K562 (cell line): ENCODE data around the gene VMP1. TPM values are rescaled to one million over a fixed set of nuclear protein-coding genes. Genes with fewer than 3 reads are reported as not detected.

Source experiments
- ATAC-seq: fragments of 200-7000 bp; cut with Tn5 transposase; 3 replicates; pipeline ENCODE4 v1.9.1; 2020; ENCODE audit warnings: moderate library complexity
- BruUV-seq: library from RNA; stranded (reverse); fragments of 400-500 nt; replicated peaks from 2 replicates; lab custom pipeline; 2021; lab: Mats Ljungman, UMichigan
- CTCF ChIA-PET: fragments of 300-600 bp; formaldehyde crosslinking; extraction: SDS; loops from one replicate; lab custom pipeline; 2021; ENCODE audit warnings: low intra/inter-chr PET ratio; lab: Yijun Ruan, JAX
- POLR2A ChIA-PET: fragments of 300-600, 350-650 bp; sonication (Branson Sonifier 250); formaldehyde crosslinking; extraction: SDS; loops from one replicate; lab custom pipeline; 2021; ENCODE audit warnings: antibody characterized with exemption, inconsistent platforms; lab: Yijun Ruan, JAX
- DNase-seq, 4 experiments: peaks; one replicate each; pipeline versions ENCODE4 v3.0.0 to v3.0.0-alpha.2; 2011 to 2018; ENCODE audit warnings: low spot score in 3 of 4, mixed read lengths in 3 of 4; ENCODE audit errors: extremely low read depth in 1 of 4
- FAIRE-seq: peaks from 2 replicates; lab custom pipeline; 2011; peaks lifted over from hg19 to GRCh38; lab: Jason Lieb, UNC
- H2AFZ ChIP-seq: 2 replicates; pipeline ENCODE4 v1.6.0; 2011; ENCODE audit warnings: low read depth, low read length, control low read depth, inconsistent platforms
- H3K27ac ChIP-seq: fragments of 200-600 bp; 3 replicates; pipeline ENCODE4 v1.8.0; 2011; ENCODE audit warnings: low read depth, mild to moderate bottlenecking, control low read depth, inconsistent platforms, low read length, moderate library complexity, mixed read lengths; ENCODE audit errors: extremely low read depth
- H3K27me3 ChIP-seq, 2 experiments: fragments of 300-600 bp in 1 of 2; 2 replicates in 1 of 2; 3 replicates in 1 of 2; pipeline versions ENCODE4 v1.6.0 to v1.8.0; 2011; ENCODE audit warnings: inconsistent platforms in 2 of 2, low read length in 2 of 2, mild to moderate bottlenecking in 1 of 2, mixed read lengths in 1 of 2, moderate library complexity in 1 of 2; ENCODE audit not compliant: control insufficient read depth in 2 of 2, insufficient read depth in 2 of 2
- H3K36me3 ChIP-seq: fragments of 300-600 bp; 3 replicates; pipeline ENCODE4 v1.8.0; 2011; ENCODE audit warnings: mild to moderate bottlenecking, low read length, inconsistent platforms; ENCODE audit not compliant: control insufficient read depth, insufficient read depth
- H3K4me1 ChIP-seq, 2 experiments: fragments of 200-600 bp in 1 of 2; replicated peaks in 1 of 2; 2 replicates in 1 of 2; 3 replicates in 1 of 2; pipeline versions ENCODE4 v1.5.1 to v1.8.0; 2011; ENCODE audit warnings: inconsistent platforms in 2 of 2, low read length in 2 of 2, mild to moderate bottlenecking in 1 of 2, mixed read lengths in 1 of 2, moderate library complexity in 1 of 2; ENCODE audit not compliant: control insufficient read depth in 2 of 2, insufficient read depth in 2 of 2
- H3K4me2 ChIP-seq: 2 replicates; pipeline ENCODE4 v1.6.1; 2011; ENCODE audit warnings: low read length, control low read depth, inconsistent platforms, mixed read lengths; ENCODE audit not compliant: insufficient read depth
- H3K4me3 ChIP-seq: fragments of 200-600 bp; sonication (generic), shearing (Covaris generic); 2 replicates; pipeline ENCODE4 v1.5.1; 2016; ENCODE audit warnings: control low read depth, inconsistent platforms
- H3K79me2 ChIP-seq: fragments of 200-600 bp; 3 replicates; pipeline ENCODE4 v1.8.0; 2011; ENCODE audit warnings: low read length, inconsistent platforms; ENCODE audit not compliant: control insufficient read depth, insufficient read depth
- H3K9ac ChIP-seq, 2 experiments: 2 replicates each; pipeline versions ENCODE4 v1.6.0 to v1.6.1; 2011; ENCODE audit warnings: low read depth in 2 of 2, low read length in 2 of 2, control low read depth in 1 of 2, inconsistent platforms in 1 of 2, mild to moderate bottlenecking in 1 of 2, mixed read lengths in 1 of 2; ENCODE audit not compliant: insufficient read depth in 1 of 2
- H3K9me1 ChIP-seq: one replicate; pipeline ENCODE4 v1.6.0; 2011; ENCODE audit warnings: inconsistent platforms, mild to moderate bottlenecking, low read length, moderate library complexity; ENCODE audit not compliant: control insufficient read depth, insufficient read depth
- H3K9me3 ChIP-seq: replicated peaks from 2 replicates; pipeline ENCODE4 v1.5.1; 2011; ENCODE audit warnings: low read depth, low read length, inconsistent platforms; ENCODE audit not compliant: control insufficient read depth, insufficient read depth
- H4K20me1 ChIP-seq: replicated peaks from 2 replicates; pipeline ENCODE4 v1.6.1; 2011; ENCODE audit warnings: low read length, inconsistent platforms, mixed read lengths; ENCODE audit not compliant: control insufficient read depth, insufficient read depth
- BCLAF1 ChIP-seq, 2 experiments: fragments of 450-650 bp in 1 of 2; IDR thresholded peaks; 2 replicates each; pipeline ENCODE4 v1.6.1; 2011 to 2017; ENCODE audit warnings: low read depth in 2 of 2, antibody characterized with exemption in 1 of 2, borderline replicate concordance in 1 of 2, low read length in 1 of 2, mild to moderate bottlenecking in 1 of 2, mixed read lengths in 1 of 2; ENCODE audit not compliant: control insufficient read depth in 1 of 2
- CBX3 ChIP-seq, 2 experiments: IDR thresholded peaks; 1 replicate in 1 of 2; 2 replicates in 1 of 2; pipeline ENCODE4 v1.6.1; 2012; ENCODE audit warnings: inconsistent platforms in 2 of 2, low read length in 2 of 2, borderline replicate concordance in 1 of 2, control low read depth in 1 of 2
- EHMT2 ChIP-seq: fragments of 450-650 bp; IDR thresholded peaks from 2 replicates; pipeline ENCODE4 v1.6.1; 2018; ENCODE audit warnings: antibody characterized with exemption
- ETS1 ChIP-seq: conservative IDR thresholded peaks from 2 replicates; pipeline ENCODE4 v1.6.1; 2011; ENCODE audit warnings: low read depth, mild to moderate bottlenecking, low read length; ENCODE audit not compliant: control insufficient read depth
- EWSR1 ChIP-seq: fragments of 450-650 bp; IDR thresholded peaks from 2 replicates; pipeline ENCODE4 v1.6.1; 2018; ENCODE audit warnings: borderline replicate concordance, mild to moderate bottlenecking, low read depth, moderate library complexity; ENCODE audit not compliant: partially characterized antibody
- MTA3 ChIP-seq: fragments of 450-650 bp; formaldehyde crosslinking; IDR thresholded peaks from 2 replicates; pipeline ENCODE4 v1.6.1; 2017; ENCODE audit warnings: mild to moderate bottlenecking, borderline replicate concordance
- ZBTB11 ChIP-seq, 3 experiments: fragments of 200-800 bp in 1 of 3; fragments of 250-450 bp in 1 of 3; fragments of 450-650 bp in 1 of 3; sonication (Bioruptor Pico) in 1 of 3; sonication (Bioruptor generic) in 1 of 3; formaldehyde crosslinking in 1 of 3; IDR thresholded peaks; 2 replicates each; pipeline versions ENCODE4 v1.6.1 to v1.8.0; 2016 to 2022; ENCODE audit warnings: mild to moderate bottlenecking in 2 of 3, missing genetic modification characterization in 2 of 3, missing compliant biosample characterization in 1 of 3, moderate library complexity in 1 of 3
- WGBS: fragments of 100-300 bp; shearing (Covaris generic); methylation state at CpG from one replicate; pipeline ENCODE4 v1.1.6; 2016; ENCODE audit warnings: low coverage, mixed read lengths; ENCODE audit not compliant: insufficient coverage; ENCODE audit errors: missing lambda C conversion rate; 5-methylcytosine and 5-hydroxymethylcytosine counted together
- in situ Hi-C: fragments of 300-500 bp; cut with MboI; formaldehyde crosslinking; loops from 4 replicates; pipeline ENCODE4 v1.15.0; 2018; ENCODE audit warnings: inconsistent platforms, mixed read lengths
- intact Hi-C: fragments of 100-400 bp; cut with micrococcal nuclease; formaldehyde crosslinking; loops from 2 replicates; pipeline ENCODE4 v1.14.2; 2022
- polyA plus RNA-seq, 8 experiments: library from polyadenylated mRNA; depleted of rRNA in 4 of 8; stranded (reverse) in 5 of 8; unstranded in 3 of 8; fragments of >200 nt; fragmentation: Nextera tagmentation in 2 of 8; fragmentation: Illumina TruSeq in 1 of 8; extraction: Ambion mirVana in 2 of 8; extraction: Trizol in 1 of 8; gene quantifications; 2 replicates each; pipeline versions ENCODE4 v1.2.1 to v1.2.3, GENCODE V29; 2011 to 2014; ENCODE audit warnings: inconsistent platforms in 1 of 8, missing spikeins in 1 of 8
- total RNA-seq, 7 experiments: library from RNA; depleted of rRNA in 6 of 7; stranded (reverse); fragments of >200 nt in 6 of 7; fragmentation: Illumina TruSeq in 2 of 7; extraction: Trizol in 2 of 7; gene quantifications; 2 replicates each; pipeline versions ENCODE4 v1.2.1 to v1.2.3, GENCODE V29; 2011 to 2021; ENCODE audit warnings: low replicate concordance in 1 of 7

Gene VMP1
- total and polyA plus RNA-seq, 9 of the 15 experiments (the other 6 are each of a cell fraction or from before 2014, with no cell fraction given) = 123 to 304 (median 151) TPM

GRCh38 chr17:59856859-59857794 lies 149.7 kb downstream of the VMP1 start:
- peaks cover 17% of the 10 kb centered on the region; the same call in 1 of the 3 replicates for H3K36me3 ChIP-seq
- H3K4me2 ChIP-seq = no peak overlapping the region
- intact Hi-C loops (no loop called here), in situ Hi-C loops (no loop called here)
- BruUV-seq = no TSS peak
- ATAC-seq (no peak), FAIRE-seq (peak; percentile 32), DNase-seq (no peak)
- no peak overlapping the region for H3K4me3 ChIP-seq
- CTCF ChIA-PET = interaction anchor here (4.1 kb wide), 1 partner anchor 104 kb away, joined by 54 read pairs; no protein-coding TSS in a partner anchor
- H3K4me1 ChIP-seq = peaks cover 2 to 8% of the 10 kb centered on the region in 2 experiments; a peak in 3 of 5 replicates
- POLR2A ChIA-PET = interaction anchor here (0.7 to 1.0 kb wide), 2 partner anchors 17 to 78 kb away, joined by 3 to 4 read pairs; no protein-coding TSS in a partner anchor
- H3K9me3 ChIP-seq = no peaks in the 10 kb centered on the region
- H2AFZ ChIP-seq = no peak overlapping the region
- TF ChIP-seq CBX3 (IDR thresholded peaks at IDR 0.05; ENCODE audit: borderline replicate concordance in 1 of 2, low read length in 2 of 2) (no peak), ZBTB11 (CRISPR knock-in tag; IDR thresholded peaks at IDR 0.05) (peak in 1 of 3 experiments; percentile 53; a peak in 1 of 6 replicates), ETS1 (no peak), BCLAF1 (IDR thresholded peaks at IDR 0.05; ENCODE audit: borderline replicate concordance in 1 of 2, control insufficient read depth in 1 of 2, low read depth in 2 of 2, low read length in 1 of 2) (peak in 1 of 2 experiments; percentile 78; a peak in 1 of 4 replicates), EHMT2 (0 out of 2 replicates have a peak, but pooled peaks have one; percentile 13), MTA3 (no peak), EWSR1 (peak; percentile 62)
- no peak overlapping the region for H3K9ac ChIP-seq
- H3K27ac ChIP-seq = no peak overlapping the region
- no peaks in the 10 kb centered on the region for H4K20me1 ChIP-seq
- no peaks in the 10 kb centered on the region for H3K79me2 ChIP-seq
- H3K9me1 ChIP-seq = no peaks in the 10 kb centered on the region
- WGBS = 71% methylated on average over 3 of the region's 3 CpGs
- H3K27me3 ChIP-seq = no peaks in the 10 kb centered on the region
